ENCODE data around the gene GALNT2.

DNA sequence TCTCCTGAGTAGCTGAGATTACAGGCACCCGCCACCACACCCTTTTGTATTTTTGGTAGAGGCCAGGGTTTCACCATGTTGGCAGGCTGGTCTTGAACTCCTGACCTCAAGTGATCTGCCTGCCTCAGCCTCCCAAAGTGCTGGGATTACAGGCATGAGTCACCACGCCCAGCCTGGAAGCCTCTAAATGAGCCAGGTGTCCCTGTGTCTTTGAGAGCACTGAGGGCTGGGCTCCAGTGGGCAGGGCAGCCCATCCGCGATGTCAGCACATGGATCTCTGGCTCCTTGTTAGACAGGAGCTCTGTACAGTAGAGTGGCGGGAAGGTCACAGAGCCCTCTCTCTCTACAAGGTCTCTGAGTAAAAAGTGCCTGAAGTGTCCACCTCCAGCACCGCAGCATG, 234.8 kb downstream of the GALNT2 start:
- no peak for TF ChIP-seq OSR1 (CRISPR knock-in tag; IDR thresholded peaks at IDR 0.05)
- TF ChIP-seq, protein P1, sequence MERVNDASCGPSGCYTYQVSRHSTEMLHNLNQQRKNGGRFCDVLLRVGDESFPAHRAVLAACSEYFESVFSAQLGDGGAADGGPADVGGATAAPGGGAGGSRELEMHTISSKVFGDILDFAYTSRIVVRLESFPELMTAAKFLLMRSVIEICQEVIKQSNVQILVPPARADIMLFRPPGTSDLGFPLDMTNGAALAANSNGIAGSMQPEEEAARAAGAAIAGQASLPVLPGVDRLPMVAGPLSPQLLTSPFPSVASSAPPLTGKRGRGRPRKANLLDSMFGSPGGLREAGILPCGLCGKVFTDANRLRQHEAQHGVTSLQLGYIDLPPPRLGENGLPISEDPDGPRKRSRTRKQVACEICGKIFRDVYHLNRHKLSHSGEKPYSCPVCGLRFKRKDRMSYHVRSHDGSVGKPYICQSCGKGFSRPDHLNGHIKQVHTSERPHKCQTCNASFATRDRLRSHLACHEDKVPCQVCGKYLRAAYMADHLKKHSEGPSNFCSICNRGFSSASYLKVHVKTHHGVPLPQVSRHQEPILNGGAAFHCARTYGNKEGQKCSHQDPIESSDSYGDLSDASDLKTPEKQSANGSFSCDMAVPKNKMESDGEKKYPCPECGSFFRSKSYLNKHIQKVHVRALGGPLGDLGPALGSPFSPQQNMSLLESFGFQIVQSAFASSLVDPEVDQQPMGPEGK (CRISPR knock-in tag; IDR thresholded peaks at IDR 0.05; ENCODE audit: borderline replicate concordance) = no peak
- TF ChIP-seq, protein P2, sequence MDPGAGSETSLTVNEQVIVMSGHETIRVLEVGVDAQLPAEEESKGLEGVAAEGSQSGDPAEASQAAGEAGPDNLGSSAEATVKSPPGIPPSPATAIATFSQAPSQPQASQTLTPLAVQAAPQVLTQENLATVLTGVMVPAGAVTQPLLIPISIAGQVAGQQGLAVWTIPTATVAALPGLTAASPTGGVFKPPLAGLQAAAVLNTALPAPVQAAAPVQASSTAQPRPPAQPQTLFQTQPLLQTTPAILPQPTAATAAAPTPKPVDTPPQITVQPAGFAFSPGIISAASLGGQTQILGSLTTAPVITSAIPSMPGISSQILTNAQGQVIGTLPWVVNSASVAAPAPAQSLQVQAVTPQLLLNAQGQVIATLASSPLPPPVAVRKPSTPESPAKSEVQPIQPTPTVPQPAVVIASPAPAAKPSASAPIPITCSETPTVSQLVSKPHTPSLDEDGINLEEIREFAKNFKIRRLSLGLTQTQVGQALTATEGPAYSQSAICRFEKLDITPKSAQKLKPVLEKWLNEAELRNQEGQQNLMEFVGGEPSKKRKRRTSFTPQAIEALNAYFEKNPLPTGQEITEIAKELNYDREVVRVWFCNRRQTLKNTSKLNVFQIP (CRISPR knock-in tag; IDR thresholded peaks at IDR 0.05; ENCODE audit: borderline replicate concordance, low read depth) = no peak
